NCI-H2227 (cell line): ENCODE measurements around the gene TAS2R9.
"Not testable (repeated sequence)": the region's sequence is repeated elsewhere in the genome, so short reads cannot be mapped to it uniquely, and the experiment has no call there.

ENCODE experiments used
- DNase-seq: peaks from one replicate; lab custom pipeline; 2025; ENCODE audit not compliant: unreplicated experiment; lab: John Stamatoyannopoulos, UW

Gene TAS2R9, protein sequence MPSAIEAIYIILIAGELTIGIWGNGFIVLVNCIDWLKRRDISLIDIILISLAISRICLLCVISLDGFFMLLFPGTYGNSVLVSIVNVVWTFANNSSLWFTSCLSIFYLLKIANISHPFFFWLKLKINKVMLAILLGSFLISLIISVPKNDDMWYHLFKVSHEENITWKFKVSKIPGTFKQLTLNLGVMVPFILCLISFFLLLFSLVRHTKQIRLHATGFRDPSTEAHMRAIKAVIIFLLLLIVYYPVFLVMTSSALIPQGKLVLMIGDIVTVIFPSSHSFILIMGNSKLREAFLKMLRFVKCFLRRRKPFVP

DNA sequence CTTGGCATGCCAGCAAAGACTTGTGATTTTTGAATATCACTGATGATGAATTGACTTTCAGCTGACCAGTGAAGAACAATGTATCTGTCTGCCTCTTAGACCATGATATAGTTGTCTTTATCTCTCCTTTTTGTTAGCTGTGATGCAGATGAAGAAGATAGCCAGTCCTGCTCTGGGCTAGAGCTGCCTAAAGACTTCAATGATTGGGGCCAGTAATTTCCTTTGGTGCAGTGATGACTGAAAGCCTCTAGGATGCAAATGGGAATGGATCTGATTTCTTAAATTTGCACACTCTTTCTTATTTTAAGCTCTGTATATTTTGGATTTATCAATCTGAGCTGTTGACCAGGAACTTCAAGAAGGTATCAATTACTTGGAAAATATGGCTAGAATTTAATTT is at the start of gene TAS2R9:
TAS2R9 (minus strand) TSS at position 101 of the 400 bp plus-strand sequence; CDS start at position 8, 93 bp downstream.
- DNase-seq = no peak

DNA sequence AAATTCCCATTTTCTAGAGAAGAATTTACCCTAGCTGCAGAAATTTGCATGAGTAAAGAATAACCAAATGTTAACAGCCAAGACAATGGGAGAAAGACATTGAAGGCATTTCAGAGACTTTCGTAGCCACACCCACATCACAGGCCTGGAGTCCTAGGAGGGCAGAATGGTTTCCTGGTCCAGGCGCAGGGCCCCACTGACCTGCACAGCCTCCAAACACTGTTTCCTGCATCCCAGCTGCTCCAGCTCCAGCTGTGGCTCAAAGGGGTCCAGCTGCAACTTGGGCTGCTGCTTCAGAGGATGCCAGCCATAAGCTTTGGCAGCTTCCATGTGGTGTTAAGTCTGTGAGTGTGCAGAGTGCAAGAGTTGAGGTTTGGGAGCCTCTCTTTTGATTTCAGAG is 45.8 kb upstream of the TAS2R9 start:
- no peak for DNase-seq

DNA sequence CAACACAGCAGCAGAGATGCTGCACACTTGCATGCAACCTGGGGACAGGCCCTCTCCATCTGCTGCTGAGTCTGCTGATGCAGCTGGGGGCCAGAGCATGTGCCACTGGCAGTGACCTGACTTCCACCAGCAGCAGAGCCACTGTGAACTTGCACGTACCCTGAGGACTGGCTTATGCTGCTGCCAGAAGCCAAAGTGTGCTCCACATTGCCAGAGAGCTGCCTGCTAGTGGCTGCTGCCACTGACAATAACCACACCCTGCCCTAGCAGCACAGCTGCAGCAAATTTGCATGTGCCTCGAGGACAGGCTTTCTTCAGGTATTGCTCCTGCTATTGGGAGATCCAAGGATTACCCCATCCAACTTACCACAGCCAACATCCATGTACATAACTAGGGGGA is 43.8 kb upstream of the TAS2R9 start:
- DNase-seq = no peak

DNA sequence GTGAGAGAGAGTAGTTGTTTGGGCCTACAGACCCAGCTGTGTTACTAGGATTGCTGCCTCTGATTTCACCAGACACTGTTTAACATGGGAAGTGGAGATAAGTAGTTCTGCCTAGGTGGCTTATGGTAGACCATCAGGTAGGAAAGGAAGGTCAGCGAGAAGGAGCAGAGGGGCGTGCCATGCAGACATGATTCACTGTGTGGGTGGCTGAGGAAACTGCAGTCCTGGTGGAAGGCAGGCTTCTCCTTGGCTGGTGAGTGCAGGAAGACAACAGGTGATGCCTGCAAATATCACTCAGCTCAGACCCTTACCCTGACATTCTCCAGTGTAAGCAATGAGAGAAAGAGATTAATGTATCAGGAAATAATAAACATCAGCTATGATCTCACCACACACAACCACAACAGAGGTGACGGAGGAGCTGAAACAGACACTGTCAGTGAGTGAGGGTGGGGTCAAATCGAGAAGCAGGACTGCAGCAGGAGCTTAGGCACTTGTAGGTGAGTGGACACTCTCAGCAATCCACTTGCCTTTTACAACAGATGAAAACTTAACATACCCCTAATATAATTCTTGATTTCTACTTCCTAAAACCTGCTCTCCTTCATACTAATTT is 41.4 kb upstream of the TAS2R9 start:
- no peak for DNase-seq

DNA sequence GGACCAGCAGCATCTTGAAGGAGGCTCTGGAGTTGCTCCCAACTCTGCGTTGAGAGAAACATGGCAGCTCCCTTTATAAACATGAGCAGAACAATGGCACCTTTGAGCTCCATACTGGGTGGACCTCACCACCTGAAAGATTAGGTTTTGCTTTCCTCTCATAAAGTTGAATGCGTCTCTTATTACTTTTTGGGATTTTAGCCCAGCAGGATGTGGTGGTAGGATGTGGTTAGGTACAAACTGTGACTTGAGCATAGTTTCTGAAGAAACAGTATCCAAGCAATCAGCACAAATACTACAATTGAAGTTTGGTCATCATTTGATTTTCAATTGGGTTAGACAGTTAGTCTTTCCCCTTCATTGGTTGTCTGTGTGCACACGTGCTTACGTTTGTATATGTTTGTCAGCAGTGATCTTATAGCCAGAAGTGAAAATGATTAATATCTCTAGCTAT is 39.5 kb upstream of the TAS2R9 start, which contains the start of gene PRR4:
PRR4 (minus strand) TSS at position 51 of the 454 bp plus-strand sequence; CDS start at position 13, 38 bp downstream.
- DNase-seq = no peak

DNA sequence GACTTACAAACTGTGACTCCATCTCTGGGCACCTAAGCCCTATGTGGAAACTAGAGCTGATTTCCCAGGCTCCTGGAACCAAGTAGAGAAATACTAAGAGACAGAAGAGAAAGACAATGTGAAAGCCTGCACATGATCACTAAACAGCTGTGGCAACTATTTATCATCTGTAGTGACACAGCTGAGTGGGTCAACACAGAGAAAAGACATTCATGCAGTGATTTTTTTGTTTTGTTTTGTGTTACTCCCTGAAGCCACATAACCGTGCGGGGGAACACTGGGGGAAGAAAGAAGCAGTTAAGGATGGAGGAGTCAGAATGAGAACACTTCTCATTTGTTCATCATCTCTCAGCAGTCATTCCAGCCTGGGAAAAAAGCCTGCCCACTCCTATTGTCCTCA is 37.8 kb upstream of the TAS2R9 start:
- no peak for DNase-seq

DNA sequence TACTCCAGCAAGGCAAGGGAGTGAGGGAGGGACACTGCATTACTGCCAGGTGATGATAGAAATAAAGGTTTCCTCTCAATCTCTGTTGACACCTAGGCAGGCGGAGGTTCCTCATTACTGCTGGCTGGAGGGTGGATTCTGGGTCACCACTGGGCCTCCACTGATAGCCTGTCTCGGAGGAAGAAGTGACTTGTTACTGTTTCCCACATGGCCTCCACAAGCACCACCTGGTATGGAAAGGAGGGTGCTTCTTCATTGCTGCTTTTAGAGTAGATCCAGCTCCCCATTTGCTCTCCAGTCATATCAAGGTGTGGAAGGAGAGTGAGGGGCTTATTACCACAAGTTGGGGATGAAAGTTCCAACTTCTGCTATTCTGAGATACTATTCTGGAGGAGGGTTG is 32.9 kb upstream of the TAS2R9 start:
- no peak for DNase-seq

DNA sequence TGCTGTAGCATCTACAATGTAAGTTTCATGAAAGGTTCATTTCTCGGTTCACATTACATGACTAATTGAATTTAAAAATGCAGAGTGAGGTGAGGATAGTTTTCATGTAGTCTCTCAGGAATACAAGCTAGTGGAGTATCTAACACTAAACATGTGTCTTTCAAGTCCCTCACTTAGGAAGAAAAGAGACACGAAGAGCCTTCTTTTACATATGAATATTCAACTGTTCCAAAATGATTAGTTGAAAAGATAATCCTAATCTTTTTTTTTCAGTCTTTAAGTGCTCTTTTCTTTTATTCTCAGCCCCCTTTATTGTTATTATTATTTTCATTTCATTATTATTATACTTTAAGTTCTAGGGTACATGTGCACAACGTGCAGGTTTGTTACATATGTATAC is 28.5 kb upstream of the TAS2R9 start:
- no peak for DNase-seq

DNA sequence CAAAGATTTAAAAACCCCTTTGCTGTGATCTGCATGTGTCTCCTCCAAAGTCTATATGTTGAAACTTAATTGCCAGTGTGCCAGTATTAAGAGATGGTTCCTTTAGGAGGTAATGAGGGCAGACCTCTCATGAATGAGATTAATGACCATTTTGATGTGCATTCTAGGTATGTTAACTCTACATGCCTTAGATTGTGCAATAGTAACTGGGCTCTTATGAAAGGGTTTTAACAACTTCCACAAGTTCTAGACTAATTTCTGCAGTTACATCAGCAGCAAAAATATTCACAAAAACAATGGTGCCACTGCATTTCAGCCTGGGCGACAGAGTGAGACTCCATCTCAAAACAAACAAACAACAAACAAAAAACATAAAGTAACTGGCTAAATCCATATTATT is 20.0 kb upstream of the TAS2R9 start:
- no peak for DNase-seq

DNA sequence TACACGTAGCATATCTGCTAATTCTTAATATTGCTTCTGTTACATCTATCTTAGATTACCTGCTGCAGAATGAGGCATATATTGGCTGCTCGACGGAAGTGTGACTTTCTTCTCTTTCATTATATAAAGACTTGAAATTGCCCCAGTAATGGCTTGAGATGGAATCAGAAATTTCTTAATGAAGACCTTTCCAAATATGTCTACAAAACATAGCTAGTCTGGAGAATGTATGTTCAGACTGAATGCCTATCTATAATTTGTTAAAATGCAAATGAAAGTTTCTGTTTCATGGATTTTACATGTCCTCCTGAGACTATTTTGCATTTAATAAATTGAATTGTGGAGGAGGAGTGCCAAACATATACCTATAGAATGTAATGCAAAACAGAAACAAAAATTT is 16.3 kb upstream of the TAS2R9 start, which contains the start of gene TAS2R10:
TAS2R10 (minus strand) TSS at position 101 of the 400 bp plus-strand sequence; CDS start at position 12, 89 bp downstream.
- DNase-seq = no peak

DNA sequence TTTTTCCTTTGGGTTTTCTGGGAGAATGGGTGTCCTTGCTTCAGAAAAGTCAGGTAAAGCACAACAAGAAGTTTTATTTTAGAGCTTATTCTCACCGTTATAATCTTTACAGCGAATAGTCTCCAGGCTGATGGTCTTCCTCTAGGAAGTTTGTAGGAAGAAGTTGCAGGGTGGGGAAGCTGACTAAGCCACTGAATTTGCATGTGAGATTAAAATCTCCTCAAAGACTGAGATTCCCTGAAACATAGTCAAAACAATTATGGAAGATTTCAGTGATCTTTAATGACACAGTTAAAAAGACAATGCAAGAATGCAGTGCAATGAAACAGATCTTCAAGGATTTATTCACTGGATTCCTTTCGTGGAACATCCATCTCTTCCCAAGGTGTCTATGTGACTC is 15.0 kb upstream of the TAS2R9 start:
- no peak for DNase-seq

DNA sequence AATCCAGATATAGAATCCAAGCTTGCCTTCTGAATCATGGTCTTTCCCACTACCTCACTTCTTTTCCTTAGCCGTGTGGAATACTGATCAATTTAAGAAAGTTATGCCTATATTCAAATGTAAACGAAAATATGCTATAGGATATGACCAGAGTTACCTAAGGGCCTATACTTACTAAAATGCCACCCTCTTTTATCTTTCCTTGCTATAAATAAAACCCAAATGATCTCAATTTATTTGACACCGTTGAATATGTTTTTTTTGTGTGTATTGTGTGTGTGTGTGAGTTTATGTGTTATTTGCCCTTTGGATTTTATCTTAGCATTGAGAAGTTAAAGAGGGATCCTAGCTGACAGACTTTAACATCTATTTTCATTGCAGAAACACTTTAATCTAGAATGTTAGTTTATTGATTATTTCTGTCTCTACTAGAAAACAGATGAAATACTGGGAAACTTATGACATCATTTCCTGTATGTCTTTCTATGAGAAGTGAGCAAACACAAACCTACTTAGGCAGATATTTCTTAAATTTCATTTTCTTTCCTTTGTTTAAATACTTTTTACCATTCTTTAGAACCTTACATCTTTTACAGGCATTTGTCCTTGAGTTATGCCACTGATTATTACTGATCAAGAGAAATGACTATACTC is 2.0 kb upstream of the TAS2R9 start:
- DNase-seq = no peak

DNA sequence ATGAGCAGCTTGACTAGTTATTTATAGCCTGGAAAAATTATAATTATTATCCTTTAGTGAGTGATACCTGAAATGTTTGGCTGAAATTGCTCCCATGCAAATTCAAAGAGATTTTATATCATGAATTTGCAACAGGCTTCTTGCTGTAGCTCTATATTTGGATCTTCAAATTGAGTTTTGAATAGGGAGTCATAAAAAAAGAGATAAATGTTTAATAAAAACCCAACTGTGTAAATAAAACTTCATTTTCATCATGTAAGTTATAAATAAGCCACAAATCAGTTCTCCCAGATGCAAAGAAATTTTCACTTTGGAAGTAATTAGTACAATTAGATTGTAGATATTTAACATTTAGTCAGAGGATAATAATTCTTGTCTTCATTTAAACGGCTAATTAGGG is 2.8 kb downstream of the TAS2R9 start, which contains the start of gene TAS2R8:
TAS2R8 (minus strand) TSS at position 101 of the 400 bp plus-strand sequence. CDS start 306 bp downstream, outside the sequence.
- DNase-seq = no peak

DNA sequence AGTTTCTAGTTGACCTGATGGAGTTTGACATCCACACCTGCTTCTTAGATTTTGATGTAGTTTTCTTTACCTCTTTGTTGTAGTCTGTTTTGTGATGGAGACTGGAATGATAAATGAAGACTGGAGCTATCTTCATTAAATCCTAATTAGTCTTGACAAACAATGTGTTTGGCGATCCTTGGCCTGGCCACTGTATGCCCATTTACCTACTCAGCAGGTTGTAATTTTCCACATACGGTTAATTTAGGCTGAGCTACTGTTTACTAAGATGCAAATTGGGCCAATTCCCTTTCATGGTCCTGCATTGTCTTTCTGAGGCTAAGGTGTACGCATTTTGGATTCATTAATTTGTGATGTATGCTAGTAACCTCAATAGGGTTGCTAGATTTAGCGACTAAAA is 7.4 kb downstream of the TAS2R9 start, which contains the start of gene TAS2R7:
TAS2R7 (minus strand) TSS at position 41 of the 400 bp plus-strand sequence. CDS start 57 bp downstream, outside the sequence.
- DNase-seq = no peak

DNA sequence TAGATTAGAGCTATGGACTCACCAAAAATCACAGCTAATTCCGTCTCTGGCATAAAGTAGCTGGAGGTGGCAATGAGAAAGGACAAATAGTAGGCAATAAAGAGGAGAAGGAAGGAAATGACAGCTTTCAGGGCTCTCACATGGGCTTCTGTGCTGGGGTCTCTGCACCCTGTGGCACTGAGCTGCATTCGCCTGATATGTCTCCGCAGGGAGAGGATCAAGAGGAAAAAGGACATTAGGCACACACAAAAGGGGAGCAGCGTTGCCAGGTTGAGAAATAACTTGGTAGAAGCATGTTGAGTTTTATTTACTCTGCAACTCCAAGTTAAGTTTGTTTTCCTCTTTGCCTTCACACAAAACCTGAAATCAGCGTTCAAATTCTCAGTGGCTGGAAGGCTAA is 8.2 kb downstream of the TAS2R9 start:
- no peak for DNase-seq

DNA sequence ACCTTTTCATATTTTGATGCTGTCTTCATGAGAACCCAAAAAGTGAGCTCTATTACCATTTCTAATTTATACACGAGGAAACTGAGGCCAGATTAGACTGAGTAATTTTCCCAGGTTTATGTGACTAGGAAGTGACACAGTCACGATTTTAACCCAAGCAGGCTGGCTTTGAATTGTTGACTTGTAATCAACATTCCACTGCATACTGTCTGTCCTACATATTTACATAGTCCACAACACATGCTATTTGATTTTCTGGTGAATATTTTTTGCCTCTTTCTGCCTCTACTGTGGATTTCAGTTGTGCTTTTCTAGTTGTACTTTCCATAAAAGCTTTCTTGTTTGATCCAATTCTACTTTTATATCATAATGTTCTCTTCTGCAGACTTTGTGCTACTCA is 15.7 kb downstream of the TAS2R9 start:
- DNase-seq = no peak

DNA sequence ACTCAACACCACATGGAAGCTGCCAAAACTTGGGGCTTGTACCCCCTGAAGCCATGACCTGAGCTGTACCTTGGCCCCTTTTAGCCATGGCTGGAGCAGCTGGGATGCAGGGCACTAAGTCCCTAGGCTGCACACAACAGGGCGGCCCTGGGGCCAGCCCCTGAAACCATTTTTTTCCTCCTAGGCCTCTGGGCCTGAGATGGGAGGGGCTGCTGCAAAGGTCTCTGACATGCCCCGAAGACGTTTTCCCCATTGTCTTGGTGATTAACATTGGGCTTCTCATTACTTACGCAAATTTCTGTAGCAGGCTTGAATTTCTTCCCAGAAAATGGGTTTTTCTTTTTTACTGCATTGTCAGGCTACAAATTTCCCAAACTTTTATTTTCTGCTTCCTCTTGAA is 18.2 kb downstream of the TAS2R9 start:
- DNase-seq = not testable (repeated sequence)

DNA sequence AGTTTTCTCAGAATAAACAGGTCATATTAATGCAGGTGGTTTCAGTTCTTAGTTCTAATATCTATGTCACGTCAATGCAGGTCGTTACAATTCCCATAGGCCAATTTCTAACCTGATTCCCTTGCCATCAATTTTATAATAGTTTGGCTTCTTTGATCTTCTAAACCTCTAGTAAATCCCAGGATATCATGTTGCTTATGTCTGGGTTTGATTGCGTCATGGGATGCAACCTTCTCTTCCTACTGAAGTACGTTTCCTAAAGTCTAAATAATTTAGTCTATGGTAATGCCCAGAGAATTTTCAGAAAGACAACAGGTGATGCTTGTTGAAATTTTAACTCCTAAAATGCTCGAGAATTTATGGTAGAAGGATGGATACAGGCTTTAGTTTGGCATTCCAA is 26.7 kb downstream of the TAS2R9 start:
- DNase-seq = no peak

DNA sequence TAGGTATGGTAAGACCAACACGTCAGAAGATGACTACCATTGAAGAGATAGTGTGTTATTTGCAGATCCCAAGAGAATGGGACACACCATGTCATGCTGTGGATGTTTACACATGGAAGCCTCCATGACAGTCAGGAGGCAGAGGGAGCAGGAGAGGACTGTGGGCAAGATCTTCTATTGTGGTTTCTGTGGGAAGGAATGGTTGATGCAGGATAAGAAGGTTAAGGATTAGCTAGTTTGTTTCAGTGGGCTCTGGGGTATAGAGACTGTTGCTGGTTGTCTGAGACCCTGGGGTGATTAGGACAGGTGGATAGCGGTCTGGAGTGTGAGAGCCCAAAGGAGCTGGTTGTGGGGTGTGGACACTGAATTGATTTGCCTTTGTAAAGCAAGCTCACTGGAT is 30.9 kb downstream of the TAS2R9 start:
- DNase-seq = no peak

DNA sequence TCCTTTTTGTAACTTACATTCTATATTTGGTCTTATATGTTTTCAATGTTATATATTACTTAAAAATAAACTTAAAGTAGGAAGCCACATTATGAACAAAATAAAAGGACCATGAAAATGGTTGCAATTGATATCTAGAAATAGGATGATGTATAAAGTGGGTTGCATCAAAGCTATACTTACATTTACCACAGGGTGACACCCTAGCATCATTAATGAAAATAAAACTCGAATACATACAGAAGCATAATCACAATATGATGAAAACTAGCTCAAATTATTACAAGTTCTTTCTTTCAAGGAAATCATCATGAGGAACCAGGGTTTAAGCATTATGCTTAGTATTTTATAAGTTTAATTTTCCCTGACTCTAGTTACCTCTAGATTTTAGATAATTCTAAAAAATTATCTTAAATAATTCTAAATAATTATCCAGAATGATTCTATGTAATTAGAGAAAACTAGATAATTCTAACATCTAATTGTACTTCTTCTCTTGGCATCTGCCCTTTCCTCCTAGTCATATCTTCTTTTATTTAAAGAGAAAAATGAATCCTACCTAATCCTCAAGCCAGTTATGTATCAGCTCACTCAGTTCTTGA is 38.7 kb downstream of the TAS2R9 start:
- no peak for DNase-seq

DNA sequence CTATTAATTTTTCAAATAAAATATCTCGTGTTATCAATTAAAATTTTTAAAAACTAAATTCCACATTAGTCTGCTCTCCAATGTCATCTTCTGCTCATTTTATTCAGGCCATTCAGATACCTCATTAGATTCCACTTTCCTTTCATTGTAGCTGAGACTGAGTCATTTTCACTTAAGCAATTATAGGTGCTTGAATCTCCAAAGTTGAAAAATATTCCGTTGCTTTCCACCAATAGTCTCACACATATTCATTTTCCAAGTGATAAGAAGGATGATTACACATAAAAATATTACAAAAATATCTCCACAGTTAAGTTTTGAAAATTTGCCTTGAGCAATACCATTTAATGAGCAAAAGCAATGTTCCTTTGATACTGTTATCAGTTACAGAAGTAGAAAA is 50.3 kb downstream of the TAS2R9 start:
- DNase-seq = no peak
